B cell (primary cell): ENCODE data around the gene FBXO15. TPM values are rescaled to one million over a fixed set of nuclear protein-coding genes. Genes with fewer than 3 reads are reported as not detected.

ENCODE experiments used
- ATAC-seq: fragments of 200-7000 bp; cut with Tn5 transposase; one replicate; pipeline ENCODE4 v1.10.0; 2021; ENCODE audit warnings: low read depth, mild to moderate bottlenecking, moderate number of reproducible peaks, moderate library complexity
- CTCF ChIA-PET: fragments of 350-600 bp; sonication (Branson Sonifier 250); formaldehyde crosslinking; loops from one replicate; lab custom pipeline; 2021; ENCODE audit warnings: antibody characterized with exemption, inconsistent platforms; lab: Charles Lee
- POLR2A ChIA-PET: fragments of 350-600 bp; sonication (Branson Sonifier 250); formaldehyde crosslinking; loops from one replicate; lab custom pipeline; 2021; ENCODE audit warnings: antibody characterized with exemption; lab: Charles Lee
- DNase-seq: peaks from one replicate; pipeline ENCODE4 v3.0.0; 2013
- H2AFZ ChIP-seq: 2 replicates; pipeline ENCODE4 v1.6.1; 2012; ENCODE audit warnings: mild to moderate bottlenecking, low read depth, low read length; ENCODE audit not compliant: insufficient read depth, poor library complexity, severe bottlenecking
- H3K27ac ChIP-seq, 2 donors: 1 replicate in 1 of 2; 2 replicates in 1 of 2; pipeline ENCODE4 v1.5.1; 2012 to 2013; ENCODE audit warnings: low read length in 2 of 2, mild to moderate bottlenecking in 2 of 2, moderate library complexity in 1 of 2
- H3K27me3 ChIP-seq, 4 experiments: fragments of 200-600 bp in 1 of 4; sonication (generic) in 1 of 4; replicated peaks in 1 of 4; 1 replicate in 2 of 4; 2 replicates in 2 of 4; pipeline versions ENCODE4 v1.6.1 to v1.7.0; 2013 to 2016; ENCODE audit warnings: low read length in 3 of 4, mild to moderate bottlenecking in 2 of 4, mixed read lengths in 1 of 4, moderate library complexity in 1 of 4; ENCODE audit not compliant: insufficient read depth in 4 of 4, control insufficient read depth in 3 of 4; ENCODE audit errors: control extremely low read depth in 1 of 4
- H3K36me3 ChIP-seq, 2 experiments: replicated peaks in 1 of 2; 1 replicate in 1 of 2; 2 replicates in 1 of 2; pipeline versions ENCODE4 v1.6.1 to v1.7.1; 2013; ENCODE audit warnings: low read length in 1 of 2; ENCODE audit not compliant: insufficient read depth in 2 of 2, control insufficient read depth in 1 of 2; ENCODE audit errors: control extremely low read depth in 1 of 2, extremely low read depth in 1 of 2
- H3K4me1 ChIP-seq, 2 donors: fragments of 200-600 bp in 1 of 2; sonication (generic) in 1 of 2; 1 replicate in 1 of 2; 2 replicates in 1 of 2; pipeline versions ENCODE4 v1.5.1 to v1.6.1; 2013 to 2017; ENCODE audit warnings: low read length in 2 of 2; ENCODE audit not compliant: control insufficient read depth in 2 of 2, insufficient read depth in 2 of 2
- H3K4me2 ChIP-seq: replicated peaks from 2 replicates; pipeline ENCODE3; 2012; ENCODE audit warnings: mild to moderate bottlenecking, low read depth, low read length; ENCODE audit not compliant: poor library complexity, severe bottlenecking
- H3K4me3 ChIP-seq, 5 experiments: fragments of 200-600 bp in 1 of 5; sonication (generic) in 1 of 5; 1 replicate in 3 of 5; 2 replicates in 2 of 5; pipeline versions ENCODE4 v1.5.1 to v1.7.0; 2011 to 2016; ENCODE audit warnings: low read length in 4 of 5, mild to moderate bottlenecking in 4 of 5, low read depth in 2 of 5, control low read depth in 1 of 5, moderate library complexity in 1 of 5; ENCODE audit not compliant: insufficient read depth in 1 of 5; ENCODE audit errors: control extremely low read depth in 1 of 5, extremely low read depth in 1 of 5
- H3K79me2 ChIP-seq: fragments of 200-600 bp; sonication (generic); one replicate; pipeline ENCODE4 v1.6.0; 2016; ENCODE audit warnings: low read length; ENCODE audit not compliant: control insufficient read depth, insufficient read depth
- H3K9ac ChIP-seq: fragments of 200-600 bp; sonication (generic); 2 replicates; pipeline ENCODE4 v1.6.1; 2017; ENCODE audit warnings: mild to moderate bottlenecking, low read length, moderate library complexity
- H3K9me3 ChIP-seq, 3 donors: one replicate each; pipeline versions ENCODE4 v1.6.1 to v1.7.1; 2013; ENCODE audit warnings: low read length in 2 of 3; ENCODE audit not compliant: control insufficient read depth in 2 of 3, insufficient read depth in 1 of 3; ENCODE audit errors: control extremely low read depth in 1 of 3
- H4K20me1 ChIP-seq: 2 replicates; pipeline ENCODE4 v1.6.0; 2012; ENCODE audit warnings: mild to moderate bottlenecking, low read length; ENCODE audit not compliant: insufficient read depth, control insufficient read depth, poor library complexity, severe bottlenecking
- H3K27ac Mint-ChIP-seq: one replicate; pipeline ENCODE4 v1.8.0; 2021; ENCODE audit warnings: mixed read lengths
- H3K27me3 Mint-ChIP-seq: one replicate; pipeline ENCODE4 v1.8.0; 2021; ENCODE audit warnings: mixed read lengths
- H3K4me1 Mint-ChIP-seq: one replicate; pipeline ENCODE4 v1.8.0; 2021; ENCODE audit warnings: mixed read lengths
- H3K4me3 Mint-ChIP-seq: one replicate; pipeline ENCODE4 v1.8.0; 2021; ENCODE audit warnings: mixed read lengths
- H3K9me3 Mint-ChIP-seq: one replicate; pipeline ENCODE4 v1.8.0; 2022; ENCODE audit warnings: mixed read lengths; ENCODE audit not compliant: insufficient read depth
- EZH2 ChIP-seq: IDR thresholded peaks from 2 replicates; pipeline ENCODE4 v1.6.1; 2012; ENCODE audit warnings: borderline replicate concordance, low read depth, mild to moderate bottlenecking, moderate library complexity, low read length; ENCODE audit not compliant: insufficient read depth, poor library complexity, severe bottlenecking
- WGBS: methylation state at CpG from one replicate; pipeline ENCODE4 v1.1.5; 2013; ENCODE audit warnings: missing lambda C conversion rate; ENCODE audit not compliant: insufficient coverage; 5-methylcytosine and 5-hydroxymethylcytosine counted together
- intact Hi-C: fragments of 100-400 bp; cut with micrococcal nuclease; formaldehyde crosslinking; loops from one replicate; pipeline ENCODE4 v1.10.0; 2022
- polyA plus RNA-seq: library from polyadenylated mRNA; depleted of rRNA; stranded (reverse); fragments of >200 nt; gene quantifications from 2 replicates; pipeline ENCODE4 v1.2.3, GENCODE V29; 2012
- total RNA-seq, 2 donors: library from RNA; stranded (reverse); fragments of 120-200 nt in 1 of 2; gene quantifications; 1 replicate in 1 of 2; 2 replicates in 1 of 2; pipeline versions ENCODE4 v1.2.3 to v1.2.4, GENCODE V29; 2013 to 2022
- TF ChIP-seq, protein P1 (sequence below): fragments of 200-600 bp; IDR thresholded peaks from one replicate; pipeline ENCODE4 v1.8.0; 2022; ENCODE audit warnings: antibody characterized with exemption, mild to moderate bottlenecking

Gene FBXO15
- total and polyA plus RNA-seq, 2 donors (not counting 1 experiment from before 2014, with no cell fraction given), result 1.6 to 4.1 TPM

DNA sequence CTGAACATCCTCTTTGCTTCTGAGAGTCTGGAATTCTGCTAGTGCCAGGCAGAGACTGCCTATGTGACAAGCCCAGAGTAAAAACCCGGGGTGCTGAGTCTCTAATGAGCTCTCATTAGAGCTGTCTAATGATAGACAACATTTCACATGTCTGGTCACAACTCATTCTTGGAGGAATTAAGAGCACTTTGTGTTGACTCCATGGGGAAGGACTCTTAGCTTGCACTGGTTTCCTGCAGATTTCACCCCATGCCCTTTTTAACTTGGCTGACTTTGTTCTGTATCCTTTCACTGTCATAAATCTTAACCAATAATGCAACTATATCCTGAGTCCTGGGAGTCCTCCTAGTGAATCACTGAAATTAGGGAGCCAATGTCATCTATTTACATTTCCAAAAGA is 33.5 kb downstream of the FBXO15 start:
- WGBS, result 50% methylated on average over 1 of the region's 1 CpG
- no peaks in the 10 kb centered on the region for H3K79me2 ChIP-seq
- ChIA-PET POLR2A (no interaction called here), CTCF (interaction anchor here (1.6 to 5.0 kb wide), 3 partner anchors 31 to 72 kb away, joined by 3 to 20 read pairs (median 3); no protein-coding TSS in a partner anchor)
- no peaks in the 10 kb centered on the region for H3K27me3 Mint-ChIP-seq
- TF ChIP-seq, protein P1, sequence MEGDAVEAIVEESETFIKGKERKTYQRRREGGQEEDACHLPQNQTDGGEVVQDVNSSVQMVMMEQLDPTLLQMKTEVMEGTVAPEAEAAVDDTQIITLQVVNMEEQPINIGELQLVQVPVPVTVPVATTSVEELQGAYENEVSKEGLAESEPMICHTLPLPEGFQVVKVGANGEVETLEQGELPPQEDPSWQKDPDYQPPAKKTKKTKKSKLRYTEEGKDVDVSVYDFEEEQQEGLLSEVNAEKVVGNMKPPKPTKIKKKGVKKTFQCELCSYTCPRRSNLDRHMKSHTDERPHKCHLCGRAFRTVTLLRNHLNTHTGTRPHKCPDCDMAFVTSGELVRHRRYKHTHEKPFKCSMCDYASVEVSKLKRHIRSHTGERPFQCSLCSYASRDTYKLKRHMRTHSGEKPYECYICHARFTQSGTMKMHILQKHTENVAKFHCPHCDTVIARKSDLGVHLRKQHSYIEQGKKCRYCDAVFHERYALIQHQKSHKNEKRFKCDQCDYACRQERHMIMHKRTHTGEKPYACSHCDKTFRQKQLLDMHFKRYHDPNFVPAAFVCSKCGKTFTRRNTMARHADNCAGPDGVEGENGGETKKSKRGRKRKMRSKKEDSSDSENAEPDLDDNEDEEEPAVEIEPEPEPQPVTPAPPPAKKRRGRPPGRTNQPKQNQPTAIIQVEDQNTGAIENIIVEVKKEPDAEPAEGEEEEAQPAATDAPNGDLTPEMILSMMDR, result no peak
- TF ChIP-seq EZH2, result no peak
- H3K9me3 Mint-ChIP-seq, result peaks cover 4% of the 10 kb centered on the region
- peaks cover 15% of the 10 kb centered on the region for H3K4me1 Mint-ChIP-seq
- H3K4me2 ChIP-seq, result no peak overlapping the region
- H4K20me1 ChIP-seq, result no peaks in the 10 kb centered on the region
- no peak for DNase-seq
- H3K27ac Mint-ChIP-seq, result no peak overlapping the region
- H3K4me1 ChIP-seq, result no peaks in the 10 kb centered on the region
- no peak overlapping the region for H3K4me3 ChIP-seq
- ATAC-seq, result no peak
- no peaks in the 10 kb centered on the region for H3K36me3 ChIP-seq
- H2AFZ ChIP-seq, result no peak overlapping the region
- intact Hi-C loops, result loop anchor here (10.0 kb wide), 3 partner anchors 159 to 1349 kb away; no protein-coding TSS in a partner anchor
- no peak overlapping the region for H3K9ac ChIP-seq
- H3K27me3 ChIP-seq, result no peaks in the 10 kb centered on the region
- no peak overlapping the region for H3K27ac ChIP-seq
- H3K9me3 ChIP-seq, result no peaks in the 10 kb centered on the region
- no peak overlapping the region for H3K4me3 Mint-ChIP-seq

DNA sequence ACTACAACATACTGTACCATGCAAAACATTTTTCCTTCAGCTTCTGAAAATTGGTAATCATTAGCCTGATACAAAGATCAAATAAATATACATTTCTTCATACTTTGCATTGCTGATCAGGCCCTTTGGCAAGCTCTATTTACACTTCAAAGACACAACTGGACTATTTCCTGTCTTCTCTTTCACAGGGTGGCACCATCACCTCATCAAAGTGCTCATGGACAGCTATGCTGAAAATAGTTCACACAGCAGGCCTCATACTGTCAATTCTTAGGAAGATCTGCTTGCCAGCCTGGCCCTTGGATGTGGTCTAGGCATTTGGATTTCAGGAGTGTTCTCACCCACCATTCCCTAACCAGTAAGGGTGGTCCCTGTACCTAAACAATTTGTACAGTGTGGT is 33.9 kb downstream of the FBXO15 start:
- ChIA-PET CTCF (interaction anchor here (0.6 to 5.0 kb wide), 4 partner anchors 31 to 437 kb away, joined by 3 to 20 read pairs (median 3); no protein-coding TSS in a partner anchor), POLR2A (no interaction called here)
- intact Hi-C loops, result loop anchor here (10.0 kb wide), 3 partner anchors 159 to 1349 kb away; no protein-coding TSS in a partner anchor
- H3K27me3 ChIP-seq, result no peaks in the 10 kb centered on the region
- no peak for TF ChIP-seq EZH2
- TF ChIP-seq, protein P1, result no peak
- no peaks in the 10 kb centered on the region for H3K79me2 ChIP-seq
- no peak overlapping the region for H3K27ac Mint-ChIP-seq
- H3K9me3 ChIP-seq, result peaks cover 0 to 2% (median 0%) of the 10 kb centered on the region in 3 donors
- no peak overlapping the region for H3K4me2 ChIP-seq
- no peak overlapping the region for H3K4me3 ChIP-seq
- DNase-seq (no peak), ATAC-seq (no peak)
- H3K27ac ChIP-seq, result no peak overlapping the region
- no peak overlapping the region for H3K4me3 Mint-ChIP-seq
- no peaks in the 10 kb centered on the region for H3K4me1 ChIP-seq
- no peaks in the 10 kb centered on the region for H3K36me3 ChIP-seq
- no peaks in the 10 kb centered on the region for H4K20me1 ChIP-seq
- no peaks in the 10 kb centered on the region for H3K27me3 Mint-ChIP-seq
- peaks cover 4% of the 10 kb centered on the region for H3K9me3 Mint-ChIP-seq
- no peak overlapping the region for H2AFZ ChIP-seq
- no peak overlapping the region for H3K9ac ChIP-seq
- peaks cover 15% of the 10 kb centered on the region for H3K4me1 Mint-ChIP-seq
